SK-N-SH (cell line): ENCODE data around the gene CDH11. TPM values are rescaled to one million over a fixed set of nuclear protein-coding genes. Genes with fewer than 3 reads are reported as not detected.

Experiments used
- CTCF ChIA-PET: fragments of 300-600, 350-600 bp; formaldehyde crosslinking; extraction: SDS; loops from one replicate; lab custom pipeline; 2021; lab: Yijun Ruan, JAX
- POLR2A ChIA-PET: fragments of 350-600 bp; sonication (Branson Sonifier 250); formaldehyde crosslinking; extraction: SDS; loops from one replicate; lab custom pipeline; 2020; ENCODE audit warnings: antibody characterized with exemption, inconsistent platforms; lab: Yijun Ruan, JAX
- DNase-seq: peaks from one replicate; pipeline ENCODE4 v3.0.0; 2012
- H2AFZ ChIP-seq: fragments of 200-600 bp; sonication (generic); 2 replicates; pipeline ENCODE4 v1.8.1; 2016; ENCODE audit warnings: antibody characterized with exemption, mild to moderate bottlenecking, low read depth
- H3F3A ChIP-seq: fragments of 200-600 bp; sonication (generic); replicated peaks from 2 replicates; pipeline ENCODE3; 2016; ENCODE audit warnings: antibody characterized with exemption, mild to moderate bottlenecking; ENCODE audit not compliant: insufficient read depth
- H3K27ac ChIP-seq, 2 experiments: fragments of 200-500 bp in 1 of 2; fragments of 200-600 bp in 1 of 2; sonication (Bioruptor generic) in 1 of 2; sonication (generic), shearing (Covaris generic) in 1 of 2; 2 replicates each; pipeline versions ENCODE4 v1.5.1 to v1.6.1; 2014 to 2016; ENCODE audit warnings: low read depth in 2 of 2, inconsistent platforms in 1 of 2, low read length in 1 of 2, mild to moderate bottlenecking in 1 of 2, mixed read lengths in 1 of 2
- H3K27me3 ChIP-seq: fragments of 200-600 bp; sonication (generic), shearing (Covaris generic); 2 replicates; pipeline ENCODE4 v1.6.1; 2016; ENCODE audit warnings: mixed run types; ENCODE audit not compliant: insufficient read depth
- H3K36me3 ChIP-seq, 2 experiments: fragments of 200-500 bp in 1 of 2; fragments of 200-600 bp in 1 of 2; sonication (Bioruptor generic) in 1 of 2; sonication (generic) in 1 of 2; replicated peaks in 1 of 2; 2 replicates each; pipeline versions ENCODE3 to v1.5.1; 2014 to 2016; ENCODE audit warnings: low read length in 1 of 2, mild to moderate bottlenecking in 1 of 2; ENCODE audit not compliant: insufficient read depth in 2 of 2, control insufficient read depth in 1 of 2
- H3K4me1 ChIP-seq, 2 experiments: fragments of 200-500 bp in 1 of 2; fragments of 200-600 bp in 1 of 2; sonication (Bioruptor generic) in 1 of 2; sonication (generic), shearing (Covaris generic) in 1 of 2; 2 replicates each; pipeline versions ENCODE4 v1.5.1 to v1.6.1; 2014 to 2016; ENCODE audit warnings: low read depth in 1 of 2, low read length in 1 of 2, mixed run types in 1 of 2; ENCODE audit not compliant: insufficient read depth in 2 of 2, control insufficient read depth in 1 of 2
- H3K4me2 ChIP-seq: fragments of 200-600 bp; sonication (generic), shearing (Covaris generic); 2 replicates; pipeline ENCODE4 v1.6.1; 2017; ENCODE audit warnings: mixed run types
- H3K4me3 ChIP-seq, 2 experiments: fragments of 200-500 bp in 1 of 2; fragments of 200-600 bp in 1 of 2; sonication (Bioruptor generic) in 1 of 2; sonication (generic), shearing (Covaris generic) in 1 of 2; 2 replicates each; pipeline versions ENCODE4 v1.5.1 to v1.8.1; 2014 to 2016; ENCODE audit warnings: low read depth in 2 of 2, inconsistent platforms in 1 of 2, low read length in 1 of 2, mild to moderate bottlenecking in 1 of 2, mixed read lengths in 1 of 2, moderate library complexity in 1 of 2
- H3K79me2 ChIP-seq: fragments of 200-600 bp; sonication (generic); 2 replicates; pipeline ENCODE4 v1.8.1; 2017; ENCODE audit warnings: mild to moderate bottlenecking; ENCODE audit not compliant: insufficient read depth
- H3K9ac ChIP-seq: fragments of 200-600 bp; sonication (generic); 2 replicates; pipeline ENCODE4 v1.6.1; 2017; ENCODE audit warnings: mixed run types
- H3K9me2 ChIP-seq: fragments of 200-600 bp; sonication (generic); 2 replicates; pipeline ENCODE4 v1.6.1; 2017; ENCODE audit warnings: mixed run types
- H3K9me3 ChIP-seq: fragments of 200-600 bp; sonication (generic); 2 replicates; pipeline ENCODE4 v1.6.1; 2017; ENCODE audit warnings: mixed run types, mild to moderate bottlenecking, moderate library complexity
- H4K20me1 ChIP-seq: fragments of 200-600 bp; sonication (generic); 2 replicates; pipeline ENCODE4 v1.6.1; 2017; ENCODE audit warnings: mild to moderate bottlenecking, mixed run types; ENCODE audit not compliant: insufficient read depth
- CHD2 ChIP-seq: fragments of 150-350 bp; IDR thresholded peaks from 2 replicates; pipeline ENCODE4 v1.6.1; 2018; ENCODE audit warnings: low read length; ENCODE audit not compliant: partially characterized antibody
- ELF1 ChIP-seq: IDR thresholded peaks from 2 replicates; pipeline ENCODE4 v1.4.0; 2012
- FOSL2 ChIP-seq: IDR thresholded peaks from 2 replicates; pipeline ENCODE4 v1.4.0; 2012; ENCODE audit warnings: low read depth, mild to moderate bottlenecking, moderate library complexity, borderline replicate concordance
- FOXJ3 ChIP-seq: sonication (generic); formaldehyde crosslinking; IDR thresholded peaks from 2 replicates; pipeline ENCODE4 v1.5.1; 2020; ENCODE audit warnings: mild to moderate bottlenecking, missing genetic modification reagents
- GATA2 ChIP-seq: sonication (generic); formaldehyde crosslinking; IDR thresholded peaks from 2 replicates; pipeline ENCODE4 v1.5.0; 2020; ENCODE audit warnings: mild to moderate bottlenecking, missing genetic modification reagents
- JUND ChIP-seq: IDR thresholded peaks from 2 replicates; pipeline ENCODE4 v1.4.0; 2012
- MXI1 ChIP-seq: IDR thresholded peaks from 2 replicates; pipeline ENCODE4 v1.6.1; 2012; ENCODE audit warnings: mild to moderate bottlenecking, low read depth, low read length, improper control_type of control experiment
- NFIC ChIP-seq: IDR thresholded peaks from 2 replicates; pipeline ENCODE4 v1.4.0; 2012; ENCODE audit warnings: borderline replicate concordance
- POLR2AphosphoS5 ChIP-seq: IDR thresholded peaks from 2 replicates; pipeline ENCODE4 v1.6.1; 2012; ENCODE audit warnings: low read depth, low read length
- SIN3A ChIP-seq: IDR thresholded peaks from 2 replicates; pipeline ENCODE4 v1.6.1; 2012; ENCODE audit warnings: low read depth, mild to moderate bottlenecking, low read length, moderate library complexity, borderline replicate concordance
- TAF1 ChIP-seq: IDR thresholded peaks from 2 replicates; pipeline ENCODE4 v1.6.1; 2012; ENCODE audit warnings: low read depth, mild to moderate bottlenecking, low read length, moderate library complexity, borderline replicate concordance
- TCF12 ChIP-seq: IDR thresholded peaks from 2 replicates; pipeline ENCODE4 v1.4.0; 2012
- TEAD4 ChIP-seq: IDR thresholded peaks from 2 replicates; pipeline ENCODE4 v1.4.0; 2012; ENCODE audit warnings: mild to moderate bottlenecking, borderline replicate concordance; ENCODE audit not compliant: insufficient read depth
- WGBS: methylation state at CpG from one replicate; pipeline ENCODE4 v1.1.6; 2017; ENCODE audit warnings: low lambda C conversion rate; 5-methylcytosine and 5-hydroxymethylcytosine counted together
- polyA plus RNA-seq, 3 experiments: library from polyadenylated mRNA; depleted of rRNA; stranded (reverse); fragments of >200 nt; gene quantifications; 2 replicates each; pipeline ENCODE4 v1.2.3, GENCODE V29; 2012
- TF ChIP-seq, protein P1 (sequence below): fragments of 200-600 bp; sonication (generic); IDR thresholded peaks from 2 replicates; pipeline ENCODE4 v1.6.1; 2017; ENCODE audit warnings: antibody characterized with exemption, mild to moderate bottlenecking, moderate library complexity
- TF ChIP-seq, protein P2 (sequence below): fragments of 150-350 bp; IDR thresholded peaks from 2 replicates; pipeline ENCODE4 v1.6.1; 2017; ENCODE audit warnings: antibody characterized with exemption, low read length, low read depth, borderline replicate concordance

The CDH11 gene
- polyA plus RNA-seq, 1 of the 3 experiments (the other 2 are of a cell fraction) = 269 TPM

DNA sequence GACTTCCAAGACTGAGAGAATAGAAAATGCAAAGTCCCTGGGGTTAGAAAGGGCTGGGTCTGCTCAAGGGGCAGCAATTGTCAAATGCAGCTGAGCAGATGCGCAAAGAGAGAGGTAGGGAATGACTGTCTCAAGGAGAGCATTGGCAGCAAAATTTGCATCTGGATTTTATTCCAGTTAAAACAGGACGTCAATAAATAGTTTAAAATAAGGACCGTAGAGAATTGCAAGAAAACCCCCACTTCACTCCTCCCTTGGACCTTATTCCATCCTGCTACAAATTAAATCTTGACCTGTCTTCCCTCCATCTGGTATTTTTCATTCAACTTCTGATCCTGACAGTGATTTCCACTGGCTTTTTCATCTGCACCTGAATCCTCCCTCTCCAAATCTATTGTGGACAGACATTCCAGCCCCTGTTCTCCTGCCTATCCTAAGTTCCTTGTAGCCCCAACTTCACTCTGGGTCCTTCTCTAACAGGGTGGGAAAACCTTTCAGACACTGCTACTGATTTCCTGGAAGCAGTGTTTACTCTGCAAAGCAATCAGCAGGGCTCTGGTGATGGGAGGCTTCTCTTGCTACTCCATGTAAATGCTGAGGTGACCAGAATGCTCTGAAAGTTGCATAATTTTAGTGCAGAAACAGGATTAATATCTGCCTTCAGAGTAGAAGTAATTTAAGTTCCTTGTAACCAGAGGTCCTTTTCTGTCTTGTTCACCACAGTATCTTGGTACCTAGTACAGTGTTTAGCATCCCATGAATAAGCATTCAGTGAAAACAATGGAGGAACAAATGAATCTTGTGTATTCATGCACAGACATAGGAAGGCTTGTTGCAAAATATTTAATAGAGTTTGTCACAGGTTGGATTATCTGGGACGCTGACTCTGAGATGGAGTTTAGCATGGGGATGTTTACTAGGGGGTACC lies 79.2 kb downstream of the CDH11 start:
- DNase-seq = no peak
- H3K9ac ChIP-seq = no peak overlapping the region
- ChIA-PET CTCF (no interaction called here), POLR2A (no interaction called here)
- H3K4me1 ChIP-seq = peaks cover 0 to 8% of the 10 kb centered on the region in 2 experiments; a peak in 1 of 4 replicates
- H4K20me1 ChIP-seq = peaks cover 91% of the 10 kb centered on the region
- peaks cover 6% of the 10 kb centered on the region for H3F3A ChIP-seq
- H3K4me3 ChIP-seq = no peak overlapping the region
- H2AFZ ChIP-seq = no peak overlapping the region
- no peaks in the 10 kb centered on the region for H3K9me2 ChIP-seq
- H3K27me3 ChIP-seq = no peaks in the 10 kb centered on the region
- no peaks in the 10 kb centered on the region for H3K9me3 ChIP-seq
- TF ChIP-seq MXI1 (no peak), NFIC (no peak)
- H3K36me3 ChIP-seq = peaks cover 8 to 55% of the 10 kb centered on the region in 2 experiments
- 64% methylated on average over 4 of the region's 4 CpGs for WGBS
- no peak overlapping the region for H3K4me2 ChIP-seq
- H3K79me2 ChIP-seq = peaks cover 98% of the 10 kb centered on the region
- H3K27ac ChIP-seq = no peak overlapping the region

DNA sequence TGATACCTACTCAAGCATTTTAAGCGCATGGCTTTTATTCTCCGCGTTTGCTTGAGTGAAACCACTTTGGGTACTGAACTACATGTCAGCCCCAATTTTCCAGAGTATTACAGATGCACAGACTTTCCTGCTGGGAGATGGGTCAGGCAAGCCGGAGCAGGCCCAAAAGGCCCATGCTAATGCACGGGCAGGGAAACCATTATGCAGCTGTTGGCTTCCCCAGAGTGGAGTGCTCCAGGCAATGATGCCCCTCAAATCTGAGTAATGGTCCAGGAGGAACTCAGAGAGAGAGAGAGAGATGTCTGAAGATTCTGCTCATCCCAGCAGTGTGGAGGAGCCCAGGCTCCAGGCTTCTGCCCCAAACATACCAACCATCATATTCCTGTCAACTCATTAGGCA lies 80.2 kb downstream of the CDH11 start:
- Histone ChIP-seq H3K4me2 (no peak overlapping the region), H3K36me3 (peaks cover 8 to 61% of the 10 kb centered on the region in 2 experiments), H2AFZ (no peak overlapping the region), H3K27me3 (no peaks in the 10 kb centered on the region), H3F3A (peaks cover 3% of the 10 kb centered on the region), H4K20me1 (peaks cover 93% of the 10 kb centered on the region), H3K4me3 (no peak overlapping the region), H3K4me1 (peaks cover 0 to 8% of the 10 kb centered on the region in 2 experiments; a peak in 1 of 4 replicates), H3K79me2 (peaks cover 98% of the 10 kb centered on the region), H3K9me2 (no peaks in the 10 kb centered on the region), H3K9me3 (no peaks in the 10 kb centered on the region), H3K9ac (no peak overlapping the region), H3K27ac (no peak overlapping the region)
- ChIA-PET CTCF (no interaction called here), POLR2A (no interaction called here)
- 92% methylated on average over 3 of the region's 5 CpGs for WGBS
- no peak for DNase-seq
- no peak for TF ChIP-seq CHD2
- no peak for TF ChIP-seq TCF12
- no peak for TF ChIP-seq GATA2 (CRISPR knock-in tag)
- TF ChIP-seq JUND = no peak
- TF ChIP-seq TEAD4 = no peak
- no peak for TF ChIP-seq ELF1
- TF ChIP-seq, protein P1, sequence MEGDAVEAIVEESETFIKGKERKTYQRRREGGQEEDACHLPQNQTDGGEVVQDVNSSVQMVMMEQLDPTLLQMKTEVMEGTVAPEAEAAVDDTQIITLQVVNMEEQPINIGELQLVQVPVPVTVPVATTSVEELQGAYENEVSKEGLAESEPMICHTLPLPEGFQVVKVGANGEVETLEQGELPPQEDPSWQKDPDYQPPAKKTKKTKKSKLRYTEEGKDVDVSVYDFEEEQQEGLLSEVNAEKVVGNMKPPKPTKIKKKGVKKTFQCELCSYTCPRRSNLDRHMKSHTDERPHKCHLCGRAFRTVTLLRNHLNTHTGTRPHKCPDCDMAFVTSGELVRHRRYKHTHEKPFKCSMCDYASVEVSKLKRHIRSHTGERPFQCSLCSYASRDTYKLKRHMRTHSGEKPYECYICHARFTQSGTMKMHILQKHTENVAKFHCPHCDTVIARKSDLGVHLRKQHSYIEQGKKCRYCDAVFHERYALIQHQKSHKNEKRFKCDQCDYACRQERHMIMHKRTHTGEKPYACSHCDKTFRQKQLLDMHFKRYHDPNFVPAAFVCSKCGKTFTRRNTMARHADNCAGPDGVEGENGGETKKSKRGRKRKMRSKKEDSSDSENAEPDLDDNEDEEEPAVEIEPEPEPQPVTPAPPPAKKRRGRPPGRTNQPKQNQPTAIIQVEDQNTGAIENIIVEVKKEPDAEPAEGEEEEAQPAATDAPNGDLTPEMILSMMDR = no peak
- TF ChIP-seq FOXJ3 (CRISPR knock-in tag) = no peak
- no peak for TF ChIP-seq NFIC
- no peak for TF ChIP-seq SIN3A
- no peak for TF ChIP-seq FOSL2
- TF ChIP-seq POLR2AphosphoS5 = no peak
- TF ChIP-seq, protein P2, sequence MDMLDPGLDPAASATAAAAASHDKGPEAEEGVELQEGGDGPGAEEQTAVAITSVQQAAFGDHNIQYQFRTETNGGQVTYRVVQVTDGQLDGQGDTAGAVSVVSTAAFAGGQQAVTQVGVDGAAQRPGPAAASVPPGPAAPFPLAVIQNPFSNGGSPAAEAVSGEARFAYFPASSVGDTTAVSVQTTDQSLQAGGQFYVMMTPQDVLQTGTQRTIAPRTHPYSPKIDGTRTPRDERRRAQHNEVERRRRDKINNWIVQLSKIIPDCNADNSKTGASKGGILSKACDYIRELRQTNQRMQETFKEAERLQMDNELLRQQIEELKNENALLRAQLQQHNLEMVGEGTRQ = no peak
- TF ChIP-seq TAF1 = no peak
